Testis (tissue), 2 donors: ENCODE results near the gene LRTM2.

Source experiments
- CTCF ChIP-seq, 3 experiments: fragments of 450-650 bp in 2 of 3; fragments of 200-600 bp in 1 of 3; sonication (generic) in 1 of 3; IDR thresholded peaks; one replicate each; pipeline ENCODE4 v1.5.1; 2016 to 2019; ENCODE audit warnings: antibody characterized with exemption in 3 of 3, mild to moderate bottlenecking in 2 of 3, moderate library complexity in 1 of 3
- POLR2A ChIP-seq: fragments of 450-650 bp; IDR thresholded peaks from one replicate; pipeline ENCODE4 v1.6.1; 2017; ENCODE audit warnings: antibody characterized with exemption, mild to moderate bottlenecking, moderate library complexity

- no peak for TF ChIP-seq POLR2A
- no peak for TF ChIP-seq CTCF (IDR thresholded peaks at IDR 0.05)
These were observed 55.2 kb downstream of the LRTM2 start for GRCh38 chr12:1875608-1876007.
